Measurements from ENCODE around the gene CDC14B.

CDC14B gene

DNA sequence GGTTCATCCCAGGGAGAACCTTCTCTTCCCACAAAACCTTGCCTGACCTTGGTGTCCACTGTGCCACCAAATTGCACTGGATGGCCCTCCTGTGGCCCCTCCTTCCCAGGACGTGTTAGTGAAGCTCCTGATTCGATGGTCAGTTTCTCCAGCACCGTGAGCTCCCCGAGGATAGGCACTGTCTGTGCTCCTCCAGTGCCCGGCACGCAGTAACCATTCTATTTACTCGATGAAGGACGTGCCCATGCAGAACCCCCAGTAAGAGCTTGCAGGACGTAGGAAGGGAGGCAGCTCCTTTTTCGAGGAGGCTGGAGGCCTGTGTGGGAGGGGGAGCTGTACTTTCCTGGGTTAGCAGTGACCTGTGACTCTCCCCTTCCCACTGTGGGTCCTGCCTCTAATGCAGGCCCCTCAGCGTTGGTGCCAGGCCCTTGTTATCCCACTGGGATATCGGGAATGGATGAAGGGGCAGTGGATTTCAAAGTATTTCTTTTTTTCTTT, 130.1 kb downstream of the CDC14B start:
- in situ Hi-C loops (cut with HindIII; ENCODE audit: low sequenced_read_pairs): no loop called here
- DNase-seq (ENCODE audit: low read depth): no peak
- H3K4me3 ChIP-seq (ENCODE audit: low read depth, low read length): no peak overlapping the region
- TF ChIP-seq, protein P1, sequence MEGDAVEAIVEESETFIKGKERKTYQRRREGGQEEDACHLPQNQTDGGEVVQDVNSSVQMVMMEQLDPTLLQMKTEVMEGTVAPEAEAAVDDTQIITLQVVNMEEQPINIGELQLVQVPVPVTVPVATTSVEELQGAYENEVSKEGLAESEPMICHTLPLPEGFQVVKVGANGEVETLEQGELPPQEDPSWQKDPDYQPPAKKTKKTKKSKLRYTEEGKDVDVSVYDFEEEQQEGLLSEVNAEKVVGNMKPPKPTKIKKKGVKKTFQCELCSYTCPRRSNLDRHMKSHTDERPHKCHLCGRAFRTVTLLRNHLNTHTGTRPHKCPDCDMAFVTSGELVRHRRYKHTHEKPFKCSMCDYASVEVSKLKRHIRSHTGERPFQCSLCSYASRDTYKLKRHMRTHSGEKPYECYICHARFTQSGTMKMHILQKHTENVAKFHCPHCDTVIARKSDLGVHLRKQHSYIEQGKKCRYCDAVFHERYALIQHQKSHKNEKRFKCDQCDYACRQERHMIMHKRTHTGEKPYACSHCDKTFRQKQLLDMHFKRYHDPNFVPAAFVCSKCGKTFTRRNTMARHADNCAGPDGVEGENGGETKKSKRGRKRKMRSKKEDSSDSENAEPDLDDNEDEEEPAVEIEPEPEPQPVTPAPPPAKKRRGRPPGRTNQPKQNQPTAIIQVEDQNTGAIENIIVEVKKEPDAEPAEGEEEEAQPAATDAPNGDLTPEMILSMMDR (IDR thresholded peaks at IDR 0.05; ENCODE audit: low read depth, low read length, missing control alignments): no peak

DNA sequence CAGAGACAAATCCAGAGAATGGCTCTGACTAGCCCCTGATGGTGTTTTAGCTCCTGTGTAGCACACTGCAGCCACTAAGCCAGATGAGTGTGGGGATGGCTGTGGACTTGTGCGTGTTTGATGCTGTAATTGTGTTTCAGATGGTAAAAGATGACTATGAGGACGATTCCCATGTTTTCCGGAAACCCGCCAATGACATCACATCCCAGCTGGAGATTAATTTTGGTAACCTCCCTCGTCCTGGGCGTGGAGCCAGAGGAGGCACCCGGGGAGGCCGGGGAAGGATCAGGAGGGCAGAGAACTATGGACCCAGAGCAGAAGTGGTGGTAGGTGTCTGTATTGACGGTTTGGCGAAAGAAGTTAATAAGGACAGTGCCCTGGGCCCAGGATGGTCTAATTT, 131.7 kb downstream of the CDC14B start:
- TF ChIP-seq, protein P1 (IDR thresholded peaks at IDR 0.05; ENCODE audit: low read depth, low read length, missing control alignments): no peak
- H3K4me3 ChIP-seq (ENCODE audit: low read depth, low read length): no peak overlapping the region
- no peak for DNase-seq (ENCODE audit: low read depth)
- in situ Hi-C loops (cut with HindIII; ENCODE audit: low sequenced_read_pairs): no loop called here

DNA sequence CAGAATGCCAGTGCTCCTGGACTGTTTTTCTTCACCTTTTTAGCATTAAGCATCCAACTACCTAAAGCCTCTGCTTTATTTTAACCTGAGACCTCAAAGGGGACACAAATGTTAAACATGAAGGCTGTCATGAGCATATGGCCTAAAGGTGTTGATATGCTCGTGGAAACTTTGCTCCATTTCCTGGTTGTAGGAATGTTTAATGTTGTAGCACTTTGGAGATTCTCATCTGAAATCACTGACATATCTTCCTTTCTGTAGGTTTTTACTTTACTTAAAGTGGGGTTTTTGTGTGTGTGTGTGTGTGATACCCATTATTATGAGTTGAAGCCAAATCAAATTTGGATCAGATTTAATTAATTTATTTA, 132.6 kb downstream of the CDC14B start:
- in situ Hi-C loops (cut with HindIII; ENCODE audit: low sequenced_read_pairs): no loop called here
- DNase-seq (ENCODE audit: low read depth): no peak
- TF ChIP-seq, protein P1 (IDR thresholded peaks at IDR 0.05; ENCODE audit: low read depth, low read length, missing control alignments): no peak
- no peak overlapping the region for H3K4me3 ChIP-seq (ENCODE audit: low read depth, low read length)

DNA sequence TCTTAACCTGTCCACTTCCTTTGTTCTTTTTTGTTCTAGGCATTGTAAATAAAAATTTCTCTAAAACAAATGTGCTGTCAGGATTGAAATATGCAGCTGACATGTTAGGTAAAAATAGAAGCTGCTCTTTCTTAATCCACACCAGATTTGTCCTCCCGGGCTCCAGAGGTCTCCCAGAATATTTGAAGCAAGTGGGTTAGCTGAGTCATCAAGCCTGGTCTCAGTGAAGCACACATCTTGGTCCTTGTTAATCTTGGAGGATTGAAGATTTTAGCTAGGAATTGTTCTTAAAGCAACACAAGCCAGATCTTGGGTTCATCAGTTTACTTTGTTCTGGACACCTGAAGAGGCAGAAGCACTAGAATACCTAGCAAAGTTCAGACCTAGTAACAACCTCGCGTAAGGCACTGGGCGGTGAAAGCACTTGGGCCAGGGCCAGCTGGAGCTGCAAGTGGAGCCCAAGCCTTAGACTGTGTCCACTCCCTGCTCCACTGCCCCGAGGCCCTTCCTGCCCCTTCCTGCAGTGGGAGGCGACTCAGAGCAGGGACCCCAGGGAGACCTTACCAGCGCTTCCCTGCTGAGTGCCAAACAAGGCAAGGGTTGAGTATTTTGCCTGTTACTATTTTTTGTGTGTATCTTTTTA, 133.1 kb downstream of the CDC14B start:
- in situ Hi-C loops (cut with HindIII; ENCODE audit: low sequenced_read_pairs): no loop called here
- peak; percentile 33 for DNase-seq (ENCODE audit: low read depth)
- TF ChIP-seq, protein P1 (IDR thresholded peaks at IDR 0.05; ENCODE audit: low read depth, low read length, missing control alignments): no peak
- no peak overlapping the region for H3K4me3 ChIP-seq (ENCODE audit: low read depth, low read length)

DNA sequence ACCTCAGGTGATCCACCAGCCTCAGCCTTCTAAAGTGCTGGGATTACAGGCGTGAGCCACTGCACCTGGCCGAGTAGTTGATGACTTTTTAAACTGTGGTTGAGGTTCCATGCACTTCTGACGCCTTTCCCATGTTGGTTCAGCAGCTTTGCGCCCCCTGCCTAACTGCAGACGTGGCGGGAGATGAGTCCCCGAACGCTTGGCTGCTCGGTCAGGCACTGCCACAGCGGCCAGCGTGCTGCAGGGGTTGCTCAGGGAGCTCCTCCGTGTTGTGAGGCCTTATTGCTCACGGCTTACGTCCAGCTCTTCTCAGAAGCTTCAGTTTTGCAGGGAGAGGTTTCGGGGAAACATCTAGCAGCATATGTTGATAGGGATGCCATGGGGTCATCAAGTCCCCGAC, 134.4 kb downstream of the CDC14B start:
- DNase-seq (ENCODE audit: low read depth): no peak
- no peak overlapping the region for H3K4me3 ChIP-seq (ENCODE audit: low read depth, low read length)
- in situ Hi-C loops (cut with HindIII; ENCODE audit: low sequenced_read_pairs): no loop called here
- TF ChIP-seq, protein P1 (IDR thresholded peaks at IDR 0.05; ENCODE audit: low read depth, low read length, missing control alignments): no peak

DNA sequence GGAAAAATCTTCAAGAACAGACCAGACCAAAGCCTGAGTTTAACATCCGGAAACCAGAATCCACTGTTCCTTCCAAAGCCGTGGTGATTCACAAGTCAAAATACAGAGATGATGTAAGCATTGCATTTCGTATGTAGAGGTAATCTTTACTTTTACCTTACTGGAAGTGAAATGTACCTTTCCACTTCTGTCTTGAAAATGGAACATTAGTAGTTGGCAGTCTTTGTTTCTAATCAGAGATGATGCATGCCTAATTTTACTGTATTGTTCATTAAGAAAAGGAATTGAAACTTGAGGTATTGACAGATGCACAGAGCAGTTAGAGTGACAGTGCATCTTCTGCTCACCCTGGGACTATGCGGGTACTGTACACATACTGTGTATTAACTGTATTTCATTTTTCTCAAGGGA, 135.1 kb downstream of the CDC14B start:
- in situ Hi-C loops (cut with HindIII; ENCODE audit: low sequenced_read_pairs): no loop called here
- H3K4me3 ChIP-seq (ENCODE audit: low read depth, low read length): no peak overlapping the region
- DNase-seq (ENCODE audit: low read depth): no peak
- TF ChIP-seq, protein P1 (IDR thresholded peaks at IDR 0.05; ENCODE audit: low read depth, low read length, missing control alignments): no peak
